Pancreas (tissue), 10 donors: ENCODE data around the gene CENPS. TPM values are rescaled to one million over a fixed set of nuclear protein-coding genes. Genes with fewer than 3 reads are reported as not detected.

Experiments used
- ATAC-seq, 4 donors: fragments of 200-7000 bp; cut with Tn5 transposase; one replicate each; pipeline versions ENCODE4 v1.8.0 to v1.9.1; 2020; ENCODE audit warnings: mild to moderate bottlenecking in 4 of 4, moderate library complexity in 4 of 4
- DNase-seq, 6 donors: peaks; one replicate each; pipeline ENCODE4 v3.0.0-alpha.2; 2020
- FAIRE-seq: peaks from 2 replicates; lab custom pipeline; 2012; peaks lifted over from hg19 to GRCh38; lab: Jason Lieb, UNC
- H3K27ac ChIP-seq, 4 donors: fragments of 200-600 bp; sonication (generic); 1 replicate in 3 of 4; 2 replicates in 1 of 4; pipeline versions ENCODE4 v1.5.0 to v1.8.0; 2020
- H3K27me3 ChIP-seq, 4 donors: fragments of 200-600 bp; one replicate each; pipeline ENCODE4 v1.8.0; 2021
- H3K36me3 ChIP-seq, 3 donors: fragments of 200-600 bp; sonication (generic) in 1 of 3; one replicate each; pipeline versions ENCODE4 v1.5.0 to v1.8.0; 2020 to 2021
- H3K4me1 ChIP-seq, 3 donors: fragments of 200-600 bp; one replicate each; pipeline ENCODE4 v1.8.0; 2021
- H3K4me3 ChIP-seq, 4 donors: fragments of 200-600 bp; sonication (generic) in 2 of 4; one replicate each; pipeline versions ENCODE4 v1.5.0 to v1.8.0; 2020 to 2021
- H3K9me3 ChIP-seq, 4 donors: fragments of 200-600 bp; one replicate each; pipeline ENCODE4 v1.8.0; 2021
- CTCF ChIP-seq, 4 donors: fragments of 200-600 bp; sonication (generic) in 3 of 4; IDR thresholded peaks; one replicate each; pipeline versions ENCODE4 v1.5.0 to v1.8.0; 2021; ENCODE audit warnings: antibody characterized with exemption in 4 of 4
- WGBS, 2 donors: extraction: QIAGEN DNeasy Blood & Tissue Kit; methylation state at CpG; one replicate each; pipeline ENCODE4 v1.1.7; 2013; 5-methylcytosine and 5-hydroxymethylcytosine counted together
- intact Hi-C, 3 donors: fragments of 100-400 bp; cut with DNase I; formaldehyde crosslinking; loops; one replicate each; pipeline versions ENCODE4 v1.11.1 to v1.14.2; 2022
- polyA plus RNA-seq, 2 donors: library from polyadenylated mRNA; stranded (reverse); fragments of 200-250 nt; gene quantifications; one replicate each; pipeline ENCODE4 v1.2.3, GENCODE V29; 2013
- total RNA-seq, 6 donors: library from RNA; stranded (reverse); fragmentation: NEBNext Ultra II Directional in 4 of 6; extraction: Animal tissue kit (Norgen Biotek cat#: 25700) in 4 of 6; gene quantifications; one replicate each; pipeline versions ENCODE4 v1.2.1 to v1.2.4, GENCODE V29; 2021 to 2023
- donor health status: healthy with polysubstance abuse.
- donor health status: DM: no; HTN: no; CAD: no; lungs with moderate emphysema.
- donor health status: DM: no; HTN: no; CAD: no.
- donor health status: control.
- donor health status: control.
- donor health status: Bipolar disorder and iron deficiency.
- donor health status: DM: yes; HTN: yes; CAD: no.
- donor health status: DM: no; HTN: no; CAD: no.
- donor health status: DM: no; HTN: no; CAD: no.
- donor health status: DM: yes; HTN: yes; CAD: no.

CENPS gene
- total and polyA plus RNA-seq, 8 donors: 4.7 to 19.9 (median 8.4) TPM

GRCh38 chr1:10396870-10397269 is 33.4 kb upstream of the CENPS start:
- TF ChIP-seq CTCF (IDR thresholded peaks at IDR 0.05): no peak
- intact Hi-C loops: no loop called here
- peaks cover 0 to 12% (median 0%) of the 10 kb centered on the region in 3 donors for H3K4me1 ChIP-seq
- no peaks in the 10 kb centered on the region for H3K9me3 ChIP-seq
- no peak for ATAC-seq
- no peak for DNase-seq
- no peaks in the 10 kb centered on the region for H3K36me3 ChIP-seq
- H3K27me3 ChIP-seq: no peaks in the 10 kb centered on the region
- H3K27ac ChIP-seq: no peak overlapping the region
- H3K4me3 ChIP-seq: no peak overlapping the region
- WGBS, 2 donors: 84 to 87% methylated on average over 3 of the region's 3 CpGs
- FAIRE-seq: no peak

- FAIRE-seq (no peak), DNase-seq (no peak), ATAC-seq (no peak)
- Histone ChIP-seq H3K36me3 (peaks cover 0 to 6% (median 0%) of the 10 kb centered on the region in 3 donors), H3K27me3 (no peaks in the 10 kb centered on the region), H3K27ac (peak overlapping the region in 2 of 4 donors; percentile 46 to 86), H3K4me3 (peak overlapping the region; percentile 82 to 97 (median 94)), H3K4me1 (peaks cover 0 to 12% (median 0%) of the 10 kb centered on the region in 3 donors), H3K9me3 (no peaks in the 10 kb centered on the region)
- 0% methylated on average over 34 of the region's 34 CpGs for WGBS, 2 donors
- no peak for TF ChIP-seq CTCF (IDR thresholded peaks at IDR 0.05)
- intact Hi-C loops: no loop called here
Measured at GRCh38 chr1:10398278-10398733, 31.9 kb upstream of the CENPS start.

GRCh38 chr1:10398734-10399443 is 31.3 kb upstream of the CENPS start, which contains the start of gene PGD:
Gene PGD, plus strand, starts transcription at chr1:10399064. Its CDS starts 54 bp downstream, at chr1:10399118.
- Histone ChIP-seq H3K36me3 (peaks cover 0 to 8% (median under 1%) of the 10 kb centered on the region in 3 donors), H3K9me3 (no peaks in the 10 kb centered on the region), H3K27me3 (no peaks in the 10 kb centered on the region), H3K4me3 (peak within 1 kb of the TSS; percentile 82 to 97 (median 94)), H3K4me1 (peaks cover 0 to 12% (median 0%) of the 10 kb centered on the region in 3 donors), H3K27ac (peak within 1 kb of the TSS; percentile 85 to 86 (median 86))
- no peak for FAIRE-seq
- 1% methylated on average over 47 to 76 of the region's 76 CpGs for WGBS, 2 donors
- no peak for TF ChIP-seq CTCF (IDR thresholded peaks at IDR 0.05)
- intact Hi-C loops: no loop called here
- ATAC-seq: peak; percentile 97 to 99 (median 98)
- peak; percentile 97 to 99 (median 98) for DNase-seq

GRCh38 chr1:10399444-10399941 is 30.7 kb upstream of the CENPS start:
- FAIRE-seq: no peak
- Histone ChIP-seq H3K4me1 (peaks cover 0 to 12% (median 0%) of the 10 kb centered on the region in 3 donors), H3K36me3 (peaks cover 2 to 14% (median 6%) of the 10 kb centered on the region in 3 donors), H3K9me3 (no peaks in the 10 kb centered on the region), H3K27ac (peak overlapping the region; percentile 85 to 86 (median 86)), H3K27me3 (no peaks in the 10 kb centered on the region), H3K4me3 (peak overlapping the region; percentile 82 to 97 (median 94))
- intact Hi-C loops: no loop called here
- WGBS, 2 donors: 0 to 1% methylated on average over 35 to 42 of the region's 42 CpGs
- DNase-seq: peak in 3 of 6 donors; percentile 7 to 34 (median 26)
- ATAC-seq: peak in 1 of 4 donors; percentile 4
- TF ChIP-seq CTCF (IDR thresholded peaks at IDR 0.05): no peak
